Breast epithelium (tissue), 4 donors: ENCODE measurements around the gene MCM9. TPM values are rescaled to one million over a fixed set of nuclear protein-coding genes. Genes with fewer than 3 reads are reported as not detected.

Source experiments
- DNase-seq, 2 donors: peaks; one replicate each; pipeline ENCODE4 v3.0.0-alpha.2; 2019; ENCODE audit warnings: low spot score in 2 of 2
- H3K27ac ChIP-seq, 2 donors: fragments of 200-600 bp; sonication (generic) in 1 of 2; one replicate each; pipeline ENCODE4 v1.5.1; 2016 to 2019; ENCODE audit warnings: mild to moderate bottlenecking in 1 of 2
- H3K27me3 ChIP-seq, 2 donors: fragments of 200-600 bp; sonication (generic) in 1 of 2; one replicate each; pipeline versions ENCODE4 v1.5.1 to v1.6.0; 2017 to 2019; ENCODE audit warnings: control low read depth in 1 of 2, mild to moderate bottlenecking in 1 of 2
- H3K36me3 ChIP-seq: fragments of 200-600 bp; one replicate; pipeline ENCODE4 v1.5.1; 2019
- H3K4me1 ChIP-seq, 2 donors: fragments of 200-600 bp; sonication (generic); one replicate each; pipeline ENCODE4 v1.5.1; 2016 to 2019; ENCODE audit warnings: control low read depth in 1 of 2
- H3K4me3 ChIP-seq, 3 donors: fragments of 200-600 bp; sonication (generic); 1 replicate in 2 of 3; 2 replicates in 1 of 3; pipeline ENCODE4 v1.5.1; 2016 to 2019; ENCODE audit warnings: mild to moderate bottlenecking in 3 of 3, moderate library complexity in 2 of 3
- H3K9me3 ChIP-seq, 2 donors: fragments of 200-600 bp; sonication (generic) in 1 of 2; one replicate each; pipeline ENCODE4 v1.5.1; 2016 to 2019; ENCODE audit warnings: control low read depth in 1 of 2
- CTCF ChIP-seq, 3 donors: fragments of 450-650 bp; IDR thresholded peaks; one replicate each; pipeline ENCODE4 v1.5.1; 2016 to 2017; ENCODE audit warnings: antibody characterized with exemption in 3 of 3, mild to moderate bottlenecking in 3 of 3, moderate library complexity in 3 of 3
- POLR2A ChIP-seq: fragments of 450-650 bp; IDR thresholded peaks from one replicate; pipeline ENCODE4 v1.6.1; 2016; ENCODE audit warnings: antibody characterized with exemption, mild to moderate bottlenecking, moderate library complexity
- POLR2AphosphoS5 ChIP-seq, 3 donors: sonication (generic); formaldehyde crosslinking; IDR thresholded peaks; one replicate each; pipeline ENCODE4 v1.6.1; 2017; ENCODE audit warnings: antibody characterized with exemption in 3 of 3
- intact Hi-C: fragments of 100-400 bp; cut with DNase I; formaldehyde crosslinking; loops from one replicate; pipeline ENCODE4 v1.15.1; 2023; ENCODE audit warnings: low total_unique reads
- total RNA-seq, 3 donors: library from RNA; depleted of rRNA; stranded (reverse); fragments of >200 nt; gene quantifications; one replicate each; pipeline ENCODE4 v1.1.0, GENCODE V29; 2016

MCM9 gene
- total RNA-seq, 3 donors from 2014 or later: 17.9 to 40.5 (median 33.4) TPM

- Histone ChIP-seq H3K4me3 (peak overlapping the region; percentile 66 to 72 (median 67)), H3K36me3 (no peaks in the 10 kb centered on the region), H3K27me3 (no peaks in the 10 kb centered on the region), H3K4me1 (peaks cover 0 to 7% of the 10 kb centered on the region in 2 donors), H3K27ac (peak overlapping the region; percentile 83 to 91), H3K9me3 (no peaks in the 10 kb centered on the region)
- TF ChIP-seq POLR2A (no peak), POLR2AphosphoS5 (IDR thresholded peaks at IDR 0.05) (no peak), CTCF (IDR thresholded peaks at IDR 0.05) (no peak)
- intact Hi-C loops: no loop called here
- DNase-seq: no peak
Observed at GRCh38 chr6:118933855-118934460, 1.0 kb downstream of the MCM9 start.

GRCh38 chr6:118932421-118932820, 2.5 kb downstream of the MCM9 start:
- no peak overlapping the region for H3K27ac ChIP-seq
- H3K36me3 ChIP-seq: no peaks in the 10 kb centered on the region
- no peaks in the 10 kb centered on the region for H3K27me3 ChIP-seq
- H3K9me3 ChIP-seq: no peaks in the 10 kb centered on the region
- intact Hi-C loops: no loop called here
- no peak overlapping the region for H3K4me3 ChIP-seq
- no peak for TF ChIP-seq POLR2AphosphoS5 (IDR thresholded peaks at IDR 0.05)
- TF ChIP-seq CTCF (IDR thresholded peaks at IDR 0.05): no peak
- TF ChIP-seq POLR2A: no peak
- DNase-seq: no peak
- peaks cover 0 to 7% of the 10 kb centered on the region in 2 donors for H3K4me1 ChIP-seq

- H3K27me3 ChIP-seq: no peaks in the 10 kb centered on the region
- intact Hi-C loops: no loop called here
- H3K27ac ChIP-seq: no peak overlapping the region
- H3K4me1 ChIP-seq: peaks cover 0 to 7% of the 10 kb centered on the region in 2 donors
- H3K9me3 ChIP-seq: no peaks in the 10 kb centered on the region
- no peak for TF ChIP-seq POLR2AphosphoS5 (IDR thresholded peaks at IDR 0.05)
- no peak for TF ChIP-seq POLR2A
- H3K4me3 ChIP-seq: no peak overlapping the region
- DNase-seq: no peak
- H3K36me3 ChIP-seq: no peaks in the 10 kb centered on the region
Observed at GRCh38 chr6:118931436-118931835, 3.5 kb downstream of the MCM9 start.

- H3K4me1 ChIP-seq: peaks cover 0 to 7% of the 10 kb centered on the region in 2 donors
- intact Hi-C loops: no loop called here
Observed at GRCh38 chr6:118930680-118931079, 4.3 kb downstream of the MCM9 start.

GRCh38 chr6:118923035-118923434, 11.9 kb downstream of the MCM9 start:
- H3K9me3 ChIP-seq: no peaks in the 10 kb centered on the region
- H3K4me3 ChIP-seq: no peak overlapping the region
- H3K27me3 ChIP-seq: no peaks in the 10 kb centered on the region
- H3K36me3 ChIP-seq: no peaks in the 10 kb centered on the region
- H3K27ac ChIP-seq: no peak overlapping the region
- intact Hi-C loops: no loop called here
- DNase-seq: no peak
- TF ChIP-seq POLR2AphosphoS5 (IDR thresholded peaks at IDR 0.05) (no peak), POLR2A (no peak), CTCF (IDR thresholded peaks at IDR 0.05) (no peak)
- H3K4me1 ChIP-seq: no peaks in the 10 kb centered on the region

More at GRCh38 chr6:118930680-118931079, 4.3 kb downstream of the MCM9 start:
- Histone ChIP-seq H3K4me3 (no peak overlapping the region), H3K9me3 (no peaks in the 10 kb centered on the region), H3K27me3 (no peaks in the 10 kb centered on the region), H3K27ac (no peak overlapping the region), H3K36me3 (no peaks in the 10 kb centered on the region)
- TF ChIP-seq POLR2A (no peak), CTCF (IDR thresholded peaks at IDR 0.05) (no peak), POLR2AphosphoS5 (IDR thresholded peaks at IDR 0.05) (no peak)
- DNase-seq: no peak
